Sigmoid colon (tissue), 3 donors: ENCODE measurements around the gene BSDC1.

Experiments used
- CTCF ChIP-seq, 4 experiments: fragments of 450-650 bp in 3 of 4; fragments of 200-600 bp in 1 of 4; IDR thresholded peaks; one replicate each; pipeline ENCODE4 v1.5.1; 2016 to 2019; ENCODE audit warnings: antibody characterized with exemption in 4 of 4, mild to moderate bottlenecking in 3 of 4, moderate library complexity in 2 of 4
- POLR2A ChIP-seq, 2 donors: fragments of 450-650 bp; IDR thresholded peaks; one replicate each; pipeline ENCODE4 v1.6.1; 2016; ENCODE audit warnings: antibody characterized with exemption in 2 of 2, mild to moderate bottlenecking in 2 of 2, moderate library complexity in 2 of 2

GRCh38 chr1:32339363-32339978 is 54.8 kb downstream of the BSDC1 start:
- TF ChIP-seq CTCF (IDR thresholded peaks at IDR 0.05) (no peak), POLR2A (IDR thresholded peaks at IDR 0.05) (no peak)
